Trophoblast cell (in vitro differentiated cells and primary cell): Measurements from ENCODE around the gene SCN11A. TPM values are rescaled to one million over a fixed set of nuclear protein-coding genes. Genes with fewer than 3 reads are reported as not detected.

Experiments used
- DNase-seq, 2 donors: peaks; one replicate each; pipeline ENCODE4 v3.0.0-alpha.2; 2016
- H2AFZ ChIP-seq: 2 replicates; pipeline ENCODE4 v1.6.1; 2013; ENCODE audit warnings: low read length, moderate library complexity, mild to moderate bottlenecking; ENCODE audit not compliant: insufficient read depth, poor library complexity
- H2AK5ac ChIP-seq: 2 replicates; pipeline ENCODE4 v1.6.1; 2013; ENCODE audit warnings: mild to moderate bottlenecking, low read length
- H2BK120ac ChIP-seq: 2 replicates; pipeline ENCODE4 v1.6.1; 2013; ENCODE audit warnings: low read length, mild to moderate bottlenecking, moderate library complexity; ENCODE audit not compliant: insufficient read depth, poor library complexity
- H2BK12ac ChIP-seq: 2 replicates; pipeline ENCODE4 v1.6.1; 2013; ENCODE audit warnings: mild to moderate bottlenecking, low read length, moderate library complexity
- H2BK5ac ChIP-seq: 2 replicates; pipeline ENCODE4 v1.6.1; 2013; ENCODE audit warnings: low read length, low read depth, moderate library complexity, mild to moderate bottlenecking; ENCODE audit not compliant: poor library complexity
- H3K14ac ChIP-seq: 2 replicates; pipeline ENCODE4 v1.6.1; 2013; ENCODE audit warnings: mild to moderate bottlenecking, low read length
- H3K18ac ChIP-seq: 2 replicates; pipeline ENCODE4 v1.6.1; 2013; ENCODE audit warnings: mild to moderate bottlenecking, low read length
- H3K23ac ChIP-seq: 2 replicates; pipeline ENCODE4 v1.6.1; 2013; ENCODE audit warnings: low read length
- H3K27ac ChIP-seq: 2 replicates; pipeline ENCODE4 v1.5.1; 2013; ENCODE audit warnings: low read depth, mild to moderate bottlenecking, inconsistent platforms, low read length, moderate library complexity
- H3K27me3 ChIP-seq: 2 replicates; pipeline ENCODE4 v1.6.1; 2013; ENCODE audit warnings: inconsistent platforms, mild to moderate bottlenecking, low read length, moderate library complexity; ENCODE audit not compliant: insufficient read depth
- H3K36me3 ChIP-seq, 2 experiments: 1 replicate in 1 of 2; 2 replicates in 1 of 2; pipeline ENCODE4 v1.6.1; 2013; ENCODE audit warnings: low read length in 2 of 2, mild to moderate bottlenecking in 2 of 2, moderate library complexity in 1 of 2; ENCODE audit not compliant: insufficient read depth in 2 of 2, control insufficient read depth in 1 of 2
- H3K4ac ChIP-seq: 2 replicates; pipeline ENCODE4 v1.6.1; 2013; ENCODE audit warnings: low read depth, mild to moderate bottlenecking, low read length, moderate library complexity
- H3K4me1 ChIP-seq, 2 experiments: 1 replicate in 1 of 2; 2 replicates in 1 of 2; pipeline ENCODE4 v1.6.1; 2013; ENCODE audit warnings: low read length in 2 of 2, mild to moderate bottlenecking in 2 of 2, moderate library complexity in 1 of 2; ENCODE audit not compliant: insufficient read depth in 2 of 2, control insufficient read depth in 1 of 2
- H3K4me2 ChIP-seq: 2 replicates; pipeline ENCODE4 v1.6.1; 2013; ENCODE audit warnings: inconsistent platforms, mild to moderate bottlenecking, low read length, moderate library complexity
- H3K4me3 ChIP-seq: 2 replicates; pipeline ENCODE4 v1.5.1; 2013; ENCODE audit warnings: mild to moderate bottlenecking, low read depth, low read length, inconsistent platforms
- H3K79me1 ChIP-seq: one replicate; pipeline ENCODE4 v1.6.1; 2013; ENCODE audit warnings: low read length
- H3K79me2 ChIP-seq: 2 replicates; pipeline ENCODE4 v1.6.1; 2013; ENCODE audit warnings: low read length, mild to moderate bottlenecking; ENCODE audit not compliant: control insufficient read depth, insufficient read depth, poor library complexity
- H3K9ac ChIP-seq: 2 replicates; pipeline ENCODE4 v1.6.1; 2013; ENCODE audit warnings: mild to moderate bottlenecking, low read length
- H3K9me3 ChIP-seq: 2 replicates; pipeline ENCODE4 v1.6.1; 2013; ENCODE audit warnings: low read depth, mild to moderate bottlenecking, control low read depth, inconsistent platforms, low read length; ENCODE audit not compliant: insufficient read depth
- H4K12ac ChIP-seq: 2 replicates; pipeline ENCODE4 v1.6.1; 2013; ENCODE audit warnings: low read depth, mild to moderate bottlenecking, low read length, moderate library complexity
- H4K8ac ChIP-seq: 2 replicates; pipeline ENCODE4 v1.6.1; 2013; ENCODE audit warnings: low read depth, mild to moderate bottlenecking, low read length, moderate library complexity
- H4K91ac ChIP-seq: one replicate; pipeline ENCODE4 v1.6.1; 2013; ENCODE audit warnings: low read depth, mild to moderate bottlenecking, low read length, moderate library complexity
- WGBS: extraction: QIAGEN DNeasy Blood & Tissue Kit; methylation state at CpG from one replicate; pipeline ENCODE4 v1.1.7; 2013; ENCODE audit warnings: missing lambda C conversion rate; ENCODE audit not compliant: insufficient read length, insufficient coverage; ENCODE audit errors: extremely low coverage; 5-methylcytosine and 5-hydroxymethylcytosine counted together
- polyA plus RNA-seq: library from polyadenylated mRNA; stranded (reverse); fragments of 200-250 nt; gene quantifications from 2 replicates; pipeline ENCODE4 v1.2.3, GENCODE V29; 2013

The SCN11A gene
- polyA plus RNA-seq, result 0.06 and 0.11 TPM in 2 replicates

GRCh38 chr3:39051649-39052561 is at the start of gene SCN11A, which contains the start of gene WDR48:
SCN11A (minus strand) TSS chr3:39051944; CDS start chr3:38950362, 101,582 bp downstream.
WDR48 (plus strand) TSS chr3:39052016; CDS start chr3:39052026, 10 bp downstream.
- H3K4me3 ChIP-seq, result peak within 1 kb of the TSS; percentile 90
- no peak within 1 kb of the TSS for H3K23ac ChIP-seq
- peak within 1 kb of the TSS; percentile 56 for H3K14ac ChIP-seq
- peaks cover 2% of the 10 kb centered on the region for H3K79me2 ChIP-seq
- peak within 1 kb of the TSS; percentile 74 for H2AFZ ChIP-seq
- H3K36me3 ChIP-seq, result no peaks in the 10 kb centered on the region
- peak within 1 kb of the TSS; percentile 56 for H3K18ac ChIP-seq
- H3K27me3 ChIP-seq, result no peaks in the 10 kb centered on the region
- peaks cover 8% of the 10 kb centered on the region for H3K79me1 ChIP-seq
- peak within 1 kb of the TSS; percentile 73 for H4K91ac ChIP-seq
- H3K4ac ChIP-seq, result no peak within 1 kb of the TSS
- peak within 1 kb of the TSS; percentile 88 for H4K8ac ChIP-seq
- H3K9ac ChIP-seq, result peak within 1 kb of the TSS; percentile 63
- H2AK5ac ChIP-seq, result no peak within 1 kb of the TSS
- H4K12ac ChIP-seq, result peak within 1 kb of the TSS; percentile 75
- H3K9me3 ChIP-seq, result no peaks in the 10 kb centered on the region
- peak; percentile 90 to 94 for DNase-seq
- WGBS, result no CpG with 5 or more reads among the region's 68 CpGs
- peak within 1 kb of the TSS; percentile 50 for H3K27ac ChIP-seq
- no peak within 1 kb of the TSS for H2BK12ac ChIP-seq
- no peak within 1 kb of the TSS for H2BK5ac ChIP-seq
- no peak within 1 kb of the TSS for H2BK120ac ChIP-seq
- H3K4me1 ChIP-seq, result peaks cover 0 to 3% of the 10 kb centered on the region in 2 experiments
- peak within 1 kb of the TSS; percentile 77 for H3K4me2 ChIP-seq

GRCh38 chr3:39101022-39101689 is 49.4 kb upstream of the SCN11A start:
- no peak overlapping the region for H3K4ac ChIP-seq
- H3K79me2 ChIP-seq, result no peaks in the 10 kb centered on the region
- H3K4me2 ChIP-seq, result no peak overlapping the region
- no peak overlapping the region for H3K23ac ChIP-seq
- H3K18ac ChIP-seq, result no peak overlapping the region
- DNase-seq, result peak in 1 of 2 donors; percentile 60
- no peak overlapping the region for H2AFZ ChIP-seq
- no peak overlapping the region for H3K4me3 ChIP-seq
- H3K9ac ChIP-seq, result no peak overlapping the region
- peaks cover 2% of the 10 kb centered on the region for H3K79me1 ChIP-seq
- no peak overlapping the region for H3K27ac ChIP-seq
- peaks cover 40 to 41% of the 10 kb centered on the region in 2 experiments for H3K36me3 ChIP-seq
- no peak overlapping the region for H4K12ac ChIP-seq
- no peak overlapping the region for H2AK5ac ChIP-seq
- no peaks in the 10 kb centered on the region for H3K27me3 ChIP-seq
- H3K9me3 ChIP-seq, result no peaks in the 10 kb centered on the region
- H3K4me1 ChIP-seq, result peaks cover 6 to 12% of the 10 kb centered on the region in 2 experiments
- no CpG with 5 or more reads among the region's 5 CpGs for WGBS
- no peak overlapping the region for H2BK12ac ChIP-seq
- H2BK120ac ChIP-seq, result no peak overlapping the region
- H3K14ac ChIP-seq, result no peak overlapping the region
- H4K91ac ChIP-seq, result no peak overlapping the region
- H4K8ac ChIP-seq, result no peak overlapping the region
- no peak overlapping the region for H2BK5ac ChIP-seq

- Histone ChIP-seq H3K79me1 (peaks cover 2% of the 10 kb centered on the region), H3K14ac (no peak overlapping the region), H3K4ac (no peak overlapping the region), H3K9me3 (no peaks in the 10 kb centered on the region), H3K4me1 (peaks cover 6 to 10% of the 10 kb centered on the region in 2 experiments), H4K12ac (no peak overlapping the region), H2AK5ac (no peak overlapping the region), H3K23ac (no peak overlapping the region), H3K4me2 (no peak overlapping the region), H2BK5ac (no peak overlapping the region), H3K36me3 (peaks cover 41 to 43% of the 10 kb centered on the region in 2 experiments), H4K91ac (no peak overlapping the region), H3K79me2 (no peaks in the 10 kb centered on the region), H2AFZ (no peak overlapping the region), H2BK12ac (no peak overlapping the region), H2BK120ac (no peak overlapping the region), H3K27me3 (no peaks in the 10 kb centered on the region), H3K9ac (no peak overlapping the region), H3K4me3 (no peak overlapping the region), H3K18ac (no peak overlapping the region), H3K27ac (no peak overlapping the region), H4K8ac (no peak overlapping the region)
- WGBS, result no CpG with 5 or more reads among the region's 9 CpGs
- no peak for DNase-seq
These were observed 48.7 kb upstream of the SCN11A start for GRCh38 chr3:39100500-39100886.

- no peak overlapping the region for H3K4me2 ChIP-seq
- peaks cover 43 to 46% of the 10 kb centered on the region in 2 experiments for H3K36me3 ChIP-seq
- no peak overlapping the region for H2AFZ ChIP-seq
- H3K27me3 ChIP-seq, result no peaks in the 10 kb centered on the region
- no peak overlapping the region for H3K27ac ChIP-seq
- H3K18ac ChIP-seq, result no peak overlapping the region
- no peak overlapping the region for H4K91ac ChIP-seq
- no peaks in the 10 kb centered on the region for H3K9me3 ChIP-seq
- no peak overlapping the region for H3K4ac ChIP-seq
- no peak overlapping the region for H2AK5ac ChIP-seq
- no peak overlapping the region for H3K4me3 ChIP-seq
- no peak overlapping the region for H4K12ac ChIP-seq
- peaks cover 2% of the 10 kb centered on the region for H3K79me1 ChIP-seq
- H2BK5ac ChIP-seq, result no peak overlapping the region
- H4K8ac ChIP-seq, result no peak overlapping the region
- H3K23ac ChIP-seq, result no peak overlapping the region
- no peak overlapping the region for H3K14ac ChIP-seq
- H2BK120ac ChIP-seq, result no peak overlapping the region
- WGBS, result no CpG with 5 or more reads among the region's 2 CpGs
- no peaks in the 10 kb centered on the region for H3K79me2 ChIP-seq
- no peak for DNase-seq
- H3K4me1 ChIP-seq, result peaks cover 6 to 10% of the 10 kb centered on the region in 2 experiments
- no peak overlapping the region for H2BK12ac ChIP-seq
- H3K9ac ChIP-seq, result no peak overlapping the region
These were observed 48.2 kb upstream of the SCN11A start for GRCh38 chr3:39099738-39100499.
